ENCODE data around the gene PACRG.
"Not testable (repeated sequence)": the region's sequence is repeated elsewhere in the genome, so short reads cannot be mapped to it uniquely, and the experiment has no call there.

Gene PACRG

DNA sequence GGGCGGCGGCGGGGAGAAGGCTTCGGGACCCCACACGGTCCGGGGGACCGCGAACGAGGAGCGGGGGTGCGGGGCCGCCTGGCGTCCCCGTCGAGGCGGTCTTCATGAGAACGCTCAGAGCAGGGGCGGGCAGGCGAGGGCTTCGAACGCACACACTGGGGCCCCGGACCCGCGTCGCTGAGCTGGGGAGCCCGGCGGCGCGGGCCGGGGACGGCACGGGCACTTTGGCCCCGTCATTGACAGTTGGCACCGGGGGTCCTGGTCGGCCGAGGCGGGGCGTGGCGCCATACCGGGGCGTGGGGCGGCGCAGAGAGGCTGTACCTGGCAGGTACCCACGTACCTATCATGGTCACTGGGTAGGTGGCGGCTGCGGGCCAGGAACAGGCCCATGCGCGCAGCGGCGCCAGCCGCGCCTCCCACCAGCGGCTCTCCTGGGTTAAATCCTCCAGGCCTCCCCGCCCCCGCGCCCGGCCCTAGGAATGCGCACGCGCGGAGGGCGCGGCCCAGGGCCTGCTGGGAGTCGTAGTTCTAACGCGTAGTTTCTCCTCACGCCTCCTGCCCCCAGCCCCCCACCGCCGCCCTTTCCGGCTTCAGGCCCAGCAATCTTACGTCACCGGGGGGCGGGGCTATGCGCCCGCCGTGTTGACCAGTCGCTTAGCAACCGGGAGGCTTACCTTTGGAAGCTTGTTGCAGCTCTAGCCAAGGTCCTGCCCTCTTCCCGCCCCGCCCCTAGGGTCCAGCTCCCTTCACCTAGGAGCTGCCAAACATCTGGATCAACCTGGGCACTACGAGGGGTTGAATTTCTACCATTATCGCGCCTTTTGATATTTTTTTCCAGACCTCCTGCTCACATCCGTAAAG is at the start of gene PACRG, which contains the start of gene PRKN:
TSS of gene PACRG (plus strand) at position 653 of the 861 bp plus-strand sequence.
TSS of gene PRKN (minus strand) at position 445 of the 861 bp plus-strand sequence.
- peak; percentile 3 for DNase-seq

GRCh38 chr6:162678896-162679295 is 48.9 kb upstream of the PACRG start:
- DNase-seq = not testable (repeated sequence)

DNA sequence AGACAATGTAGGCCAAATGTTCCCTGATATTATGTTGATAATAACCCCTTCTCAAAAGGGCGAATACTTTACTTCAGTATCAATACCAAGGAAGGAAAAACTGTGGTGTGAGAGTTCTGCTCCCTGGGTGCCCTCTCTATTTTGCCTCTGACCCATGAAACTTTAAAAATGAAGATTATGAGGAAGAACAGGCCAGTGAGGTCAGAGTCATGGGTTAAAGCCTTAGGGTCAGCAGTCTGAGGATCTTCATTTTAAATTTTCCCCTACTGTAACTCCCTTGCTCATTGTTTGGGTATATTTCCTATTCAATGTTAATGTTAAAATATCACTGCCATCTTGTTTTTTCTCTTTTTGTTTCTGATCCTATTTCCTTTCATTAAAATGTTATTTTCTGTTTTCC is 48.1 kb upstream of the PACRG start:
- DNase-seq = no peak

GRCh38 chr6:162680367-162680766 is 47.4 kb upstream of the PACRG start:
- no peak for DNase-seq

DNA sequence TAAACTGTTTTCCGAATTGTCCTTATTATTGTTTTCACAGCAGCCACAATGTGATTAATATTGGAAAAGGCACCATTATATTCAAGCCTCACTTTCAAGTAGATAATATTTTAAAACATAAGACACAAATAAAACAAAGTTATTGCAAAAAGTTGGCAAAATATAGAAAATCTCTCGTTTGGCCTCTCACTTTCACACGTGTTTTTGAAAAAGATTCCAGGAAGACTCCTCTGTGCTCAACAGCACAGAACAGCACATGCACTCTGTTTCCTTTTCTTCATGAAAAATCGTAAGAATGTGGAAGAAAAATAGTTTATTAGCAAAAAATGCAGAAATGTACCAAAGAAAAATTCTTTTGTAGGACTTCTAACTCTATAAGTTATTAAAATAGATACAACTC is 46.9 kb upstream of the PACRG start:
- DNase-seq = no peak

- DNase-seq = no peak
Measured at GRCh38 chr6:162681447-162681846, 46.3 kb upstream of the PACRG start.

- DNase-seq = no peak
Measured at GRCh38 chr6:162683135-162683534, 44.6 kb upstream of the PACRG start.

DNA sequence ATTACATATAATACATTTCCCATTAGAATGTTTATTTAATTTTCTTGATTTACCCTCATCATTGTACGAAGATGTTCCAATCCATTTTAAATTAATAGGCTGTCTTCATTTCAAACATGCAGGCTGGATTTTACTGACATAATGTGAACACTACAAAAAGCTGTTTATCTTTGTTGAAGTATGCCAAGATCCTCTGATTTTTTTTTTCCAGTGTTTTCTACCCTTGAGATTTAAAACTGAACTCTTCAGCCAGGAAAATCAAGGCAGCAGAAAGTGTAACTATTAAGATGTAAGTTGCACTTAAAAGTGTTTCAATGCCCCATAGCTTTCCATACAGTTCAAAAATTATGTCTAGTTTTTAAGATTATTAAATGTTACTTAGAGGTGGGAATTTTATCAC is 43.7 kb upstream of the PACRG start:
- no peak for DNase-seq

GRCh38 chr6:162684961-162685360 is 42.8 kb upstream of the PACRG start:
- DNase-seq = no peak

GRCh38 chr6:162685586-162685985 is 42.2 kb upstream of the PACRG start:
- no peak for DNase-seq

- no peak for DNase-seq
Measured at GRCh38 chr6:162688751-162689345, 38.9 kb upstream of the PACRG start.

DNA sequence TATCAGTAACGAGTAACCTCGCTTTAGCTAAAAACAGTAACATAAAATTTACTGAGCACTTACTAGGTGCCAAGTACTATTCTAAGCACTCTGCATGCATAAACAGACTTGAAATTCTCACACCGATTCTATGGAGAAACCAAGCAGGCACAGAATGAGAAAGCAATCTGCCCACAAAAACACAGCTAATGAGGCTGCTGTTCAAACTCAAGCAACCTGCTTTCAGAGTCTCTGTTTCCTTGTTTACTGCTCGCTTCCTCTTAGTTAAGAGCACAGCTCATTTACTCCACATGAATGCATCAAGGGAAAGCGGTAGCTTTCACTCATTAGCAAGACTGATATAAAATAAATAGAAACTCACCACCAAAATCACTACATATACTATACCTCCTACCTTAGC is 37.6 kb upstream of the PACRG start:
- no peak for DNase-seq

GRCh38 chr6:162697872-162698403 is 29.8 kb upstream of the PACRG start:
- no peak for DNase-seq

GRCh38 chr6:162698440-162698839 is 29.3 kb upstream of the PACRG start:
- DNase-seq = no peak

DNA sequence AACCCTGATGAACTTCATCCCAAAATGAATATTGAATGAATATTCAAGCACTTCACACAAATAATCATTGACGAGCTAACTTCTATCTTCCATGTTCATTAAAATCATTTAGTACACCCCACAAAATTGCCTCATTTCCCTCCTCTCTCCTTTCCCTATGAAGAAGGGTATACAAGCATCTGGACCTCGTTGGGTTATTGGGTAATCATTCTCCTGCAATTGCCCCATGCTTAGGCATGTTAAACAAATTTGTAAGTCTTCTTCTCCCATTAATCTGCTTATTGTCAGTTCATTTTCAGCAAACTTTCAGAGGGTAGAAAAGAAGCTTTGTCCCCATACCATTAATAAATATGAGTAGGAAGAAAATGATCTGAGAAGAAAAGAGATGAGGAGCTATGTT is 27.8 kb upstream of the PACRG start:
- no peak for DNase-seq

GRCh38 chr6:162700966-162701365 is 26.8 kb upstream of the PACRG start:
- DNase-seq = no peak

- no peak for DNase-seq
Measured at GRCh38 chr6:162701551-162701950, 26.2 kb upstream of the PACRG start.

GRCh38 chr6:162702446-162702845 is 25.3 kb upstream of the PACRG start:
- DNase-seq = no peak

GRCh38 chr6:162704001-162704400 is 23.8 kb upstream of the PACRG start:
- DNase-seq = no peak

DNA sequence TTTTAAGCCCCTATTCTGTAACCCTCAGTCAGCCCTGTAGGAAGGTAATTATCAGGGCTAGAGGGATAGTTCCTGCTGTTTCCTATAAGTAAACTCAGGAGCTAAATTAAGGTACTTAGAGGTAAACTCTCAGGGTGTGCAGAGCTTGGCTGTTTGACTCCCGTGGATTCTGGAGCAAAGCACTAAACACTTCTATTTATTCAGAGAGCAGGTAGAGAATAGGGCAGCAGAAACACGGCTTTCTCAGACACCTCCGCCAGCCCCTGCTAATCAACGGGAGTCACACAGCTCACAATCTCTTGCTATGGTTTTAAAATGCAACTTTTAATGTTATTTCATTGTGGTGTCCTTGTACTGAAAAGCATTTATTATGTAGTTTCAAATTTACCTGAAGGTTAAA is 22.0 kb upstream of the PACRG start:
- no peak for DNase-seq

DNA sequence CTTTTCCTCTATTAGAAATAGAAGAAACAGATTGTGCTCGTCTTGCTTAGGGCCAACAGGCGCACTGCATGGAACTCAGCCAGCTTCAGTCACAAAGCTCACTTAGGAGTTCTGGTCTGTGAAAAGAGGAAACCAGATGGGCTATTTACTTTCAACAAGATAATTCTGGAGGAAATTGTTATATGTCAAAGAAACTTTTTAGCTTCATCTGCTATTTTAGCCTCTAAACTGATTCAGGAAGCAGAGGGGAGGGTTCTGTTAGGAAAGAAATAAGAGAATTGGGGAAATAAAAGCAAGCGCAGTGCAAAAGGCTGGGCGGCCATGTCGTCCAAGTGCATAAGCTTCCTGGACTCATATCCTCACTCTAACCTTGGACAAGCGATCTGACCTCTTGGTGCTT is 21.5 kb upstream of the PACRG start:
- no peak for DNase-seq

DNA sequence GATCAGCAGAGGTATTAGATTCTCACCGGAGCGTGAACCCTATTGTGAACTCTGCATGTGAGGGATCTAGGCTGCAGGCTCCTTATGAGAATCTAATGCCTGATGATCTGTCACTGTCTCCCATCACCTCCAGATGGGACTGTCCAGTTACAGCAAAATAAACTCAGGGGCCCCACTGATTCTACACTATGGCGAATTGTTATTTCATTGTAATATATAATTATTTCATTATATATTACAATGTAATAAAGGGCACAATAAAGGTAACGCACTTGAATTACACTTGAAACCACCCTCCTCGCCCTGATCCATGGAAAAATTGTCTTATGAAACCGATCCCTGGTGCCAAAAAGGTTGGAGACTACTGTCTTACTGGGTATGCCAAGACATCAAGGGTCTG is 18.8 kb upstream of the PACRG start:
- DNase-seq = no peak

GRCh38 chr6:162709431-162709830 is 18.3 kb upstream of the PACRG start:
- DNase-seq = no peak

DNA sequence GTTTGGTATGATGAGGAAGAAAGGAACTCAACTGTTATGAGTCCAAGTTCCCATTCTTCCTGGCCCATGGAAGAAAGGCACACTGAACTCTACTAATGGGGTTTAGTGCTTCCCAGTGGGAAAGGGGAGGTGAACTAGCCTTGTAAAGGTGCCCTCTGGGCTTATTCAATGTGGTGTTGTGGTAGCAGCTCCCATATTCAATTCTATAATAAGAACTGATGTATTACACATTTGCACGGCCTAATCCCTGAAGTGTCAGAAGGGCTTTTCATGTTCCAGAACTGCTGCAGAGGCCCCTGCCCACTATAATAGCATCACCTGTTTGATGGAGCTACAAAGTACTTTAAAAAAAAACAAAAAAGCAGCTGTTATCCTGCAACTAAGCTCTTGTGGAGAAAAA is 17.4 kb upstream of the PACRG start:
- no peak for DNase-seq

Measured in GF-D8 (cell line).